Left ventricle myocardium inferior (tissue), 1 donor: ENCODE results near the gene KRI1. TPM values are rescaled to one million over a fixed set of nuclear protein-coding genes. Genes with fewer than 3 reads are reported as not detected.
A peak's percentile ranks its signal among the peaks of the same experiment; 100 is the strongest.

Experiments used
- DNase-seq: peaks from one replicate; pipeline ENCODE4 v3.0.0-alpha.2; 2020
- H3K27ac ChIP-seq: fragments of 200-600 bp; replicated peaks from 2 replicates; pipeline ENCODE4 v1.8.0; 2021
- H3K27me3 ChIP-seq: fragments of 200-600 bp; 2 replicates; pipeline ENCODE4 v1.8.0; 2021; ENCODE audit warnings: low read depth
- H3K36me3 ChIP-seq: fragments of 200-600 bp; 2 replicates; pipeline ENCODE4 v1.8.0; 2021
- H3K4me1 ChIP-seq: fragments of 200-600 bp; 2 replicates; pipeline ENCODE4 v1.8.0; 2021
- H3K4me3 ChIP-seq: fragments of 200-600 bp; 2 replicates; pipeline ENCODE4 v1.8.0; 2021; ENCODE audit warnings: mild to moderate bottlenecking, moderate library complexity
- H3K9me3 ChIP-seq: fragments of 200-600 bp; replicated peaks from 2 replicates; pipeline ENCODE4 v1.8.0; 2021
- CTCF ChIP-seq: fragments of 200-600 bp; IDR thresholded peaks from 2 replicates; pipeline ENCODE4 v1.8.0; 2021; ENCODE audit warnings: antibody characterized with exemption, mild to moderate bottlenecking, borderline replicate concordance
- intact Hi-C: fragments of 100-400 bp; cut with micrococcal nuclease; formaldehyde crosslinking; loops from one replicate; pipeline ENCODE4 v1.11.0; 2022
- long read RNA-seq: library from polyadenylated mRNA; unstranded; transcript quantifications from one replicate; pipeline ENCODE4 v2.0.0, GENCODE V29; 2021
- total RNA-seq: library from RNA; stranded (reverse); fragmentation: NEBNext Ultra II Directional; extraction: Animal tissue kit (Norgen Biotek cat#: 25700); gene quantifications from one replicate; pipeline ENCODE4 v1.2.1, GENCODE V29; 2021
- donor health status: DM: no; HTN: yes; CAD: no; lungs with severe emphysema.

Gene KRI1
- 10.2 TPM for total RNA-seq
- long read RNA-seq, transcript KRI1-201 (19 exons, 3,023 nt) = major isoform, 9 of 19 reads
- long read RNA-seq, partial matches to known transcripts = 5 of 19 reads
- long read RNA-seq, other reads (novel, unspliced or antisense) = 4 of 19 reads

- peaks cover 46% of the 10 kb centered on the region for H3K4me1 ChIP-seq
- peak; percentile 99 for DNase-seq
- H3K27me3 ChIP-seq = no peaks in the 10 kb centered on the region
- peaks cover 8% of the 10 kb centered on the region for H3K36me3 ChIP-seq
- H3K27ac ChIP-seq = peak within 1 kb of the TSS; percentile 93
- peak within 1 kb of the TSS; percentile 96 for H3K4me3 ChIP-seq
- intact Hi-C loops = no loop called here
- H3K9me3 ChIP-seq = no peaks in the 10 kb centered on the region
- peak; percentile 52 for TF ChIP-seq CTCF
Observed at GRCh38 chr19:10565567-10566407, at the start of gene KRI1. Gene KRI1 (minus strand): TSS chr19:10566010. CDS start chr19:10565999, 11 bp downstream.

GRCh38 chr19:10612499-10613119 lies 46.8 kb upstream of the KRI1 start:
- H3K4me3 ChIP-seq = peak overlapping the region; percentile 35
- no peaks in the 10 kb centered on the region for H3K36me3 ChIP-seq
- no peaks in the 10 kb centered on the region for H3K9me3 ChIP-seq
- no peak for TF ChIP-seq CTCF
- no peaks in the 10 kb centered on the region for H3K27me3 ChIP-seq
- peaks cover 59% of the 10 kb centered on the region for H3K4me1 ChIP-seq
- intact Hi-C loops = no loop called here
- peak; percentile 87 for DNase-seq
- peak overlapping the region; percentile 87 for H3K27ac ChIP-seq

GRCh38 chr19:10611907-10612306 lies 46.1 kb upstream of the KRI1 start:
- TF ChIP-seq CTCF = no peak
- no peaks in the 10 kb centered on the region for H3K9me3 ChIP-seq
- peak overlapping the region; percentile 87 for H3K27ac ChIP-seq
- H3K4me3 ChIP-seq = peak overlapping the region; percentile 35
- DNase-seq = no peak
- H3K27me3 ChIP-seq = no peaks in the 10 kb centered on the region
- peaks cover 53% of the 10 kb centered on the region for H3K4me1 ChIP-seq
- intact Hi-C loops = no loop called here
- H3K36me3 ChIP-seq = no peaks in the 10 kb centered on the region

- TF ChIP-seq CTCF = no peak
- peak overlapping the region; percentile 98 for H3K27ac ChIP-seq
- no peaks in the 10 kb centered on the region for H3K27me3 ChIP-seq
- H3K4me3 ChIP-seq = peak overlapping the region; percentile 100
- intact Hi-C loops = no loop called here
- peaks cover 46% of the 10 kb centered on the region for H3K4me1 ChIP-seq
- no peaks in the 10 kb centered on the region for H3K36me3 ChIP-seq
- peak; percentile 31 for DNase-seq
- no peaks in the 10 kb centered on the region for H3K9me3 ChIP-seq
Observed at GRCh38 chr19:10604460-10604980, 38.7 kb upstream of the KRI1 start.

GRCh38 chr19:10603873-10604459 lies 38.2 kb upstream of the KRI1 start:
- Histone ChIP-seq H3K27ac (peak overlapping the region; percentile 98), H3K36me3 (no peaks in the 10 kb centered on the region), H3K9me3 (no peaks in the 10 kb centered on the region), H3K4me1 (peaks cover 46% of the 10 kb centered on the region), H3K27me3 (no peaks in the 10 kb centered on the region), H3K4me3 (peak overlapping the region; percentile 100)
- intact Hi-C loops = no loop called here
- DNase-seq = no peak
- TF ChIP-seq CTCF = no peak
